Measurements from ENCODE around the gene ASMTL.
"Not testable (repeated sequence)": the region's sequence is repeated elsewhere in the genome, so short reads cannot be mapped to it uniquely, and the experiment has no call there.

Gene ASMTL

DNA sequence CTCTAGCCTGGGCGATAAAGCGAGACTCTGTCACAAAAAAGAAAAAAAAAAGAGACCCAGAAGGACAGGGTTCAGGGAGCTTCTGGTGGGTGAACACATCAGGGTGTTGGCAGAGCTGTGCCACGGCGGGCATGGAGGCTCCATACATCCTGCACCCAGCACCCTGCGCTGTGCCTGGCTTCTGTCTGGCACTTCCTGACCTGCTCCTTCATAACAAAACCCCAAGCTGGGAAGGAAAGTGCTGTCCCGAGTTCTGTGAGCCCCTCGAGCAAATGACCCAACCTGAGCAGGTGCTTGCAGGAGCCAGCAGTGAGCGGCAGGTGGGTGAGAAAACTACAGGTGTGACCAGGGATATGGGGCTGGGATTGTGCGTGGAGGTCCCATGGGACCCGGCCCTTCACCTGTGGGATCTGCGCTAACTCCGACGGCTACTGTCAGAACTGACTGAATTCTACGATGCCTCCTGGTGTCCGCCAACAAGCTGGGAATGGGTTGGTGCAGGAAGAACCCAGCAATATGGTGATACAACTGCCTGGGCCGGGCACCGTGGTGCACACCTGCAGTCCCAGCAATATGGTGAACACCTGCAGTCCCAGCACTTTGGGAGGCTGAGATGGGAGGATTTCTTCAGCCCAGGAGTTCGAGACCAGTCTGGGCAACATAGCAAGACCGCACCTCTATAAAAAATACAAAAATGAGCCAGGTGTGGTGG, 18.9 kb downstream of the ASMTL start:
- no peak for DNase-seq

DNA sequence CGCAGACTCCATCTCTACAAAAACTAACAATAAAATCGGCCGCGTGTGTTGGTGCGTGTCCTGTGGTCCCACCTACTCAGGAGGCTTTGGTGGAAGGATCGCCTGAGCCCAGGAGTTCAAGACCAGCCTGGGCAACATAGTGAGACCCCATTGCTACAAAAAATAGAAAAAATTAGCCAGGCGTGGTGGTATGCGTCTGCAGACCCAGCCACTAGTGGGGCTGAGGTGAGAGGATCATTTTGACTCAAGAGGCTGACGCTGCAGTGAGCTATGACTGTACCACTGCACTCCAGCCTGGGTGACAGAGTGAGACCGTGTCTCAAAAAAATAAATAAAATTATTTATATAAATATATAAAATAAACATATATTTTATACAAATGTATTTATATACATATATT, 22.3 kb downstream of the ASMTL start:
- DNase-seq = no peak

DNA sequence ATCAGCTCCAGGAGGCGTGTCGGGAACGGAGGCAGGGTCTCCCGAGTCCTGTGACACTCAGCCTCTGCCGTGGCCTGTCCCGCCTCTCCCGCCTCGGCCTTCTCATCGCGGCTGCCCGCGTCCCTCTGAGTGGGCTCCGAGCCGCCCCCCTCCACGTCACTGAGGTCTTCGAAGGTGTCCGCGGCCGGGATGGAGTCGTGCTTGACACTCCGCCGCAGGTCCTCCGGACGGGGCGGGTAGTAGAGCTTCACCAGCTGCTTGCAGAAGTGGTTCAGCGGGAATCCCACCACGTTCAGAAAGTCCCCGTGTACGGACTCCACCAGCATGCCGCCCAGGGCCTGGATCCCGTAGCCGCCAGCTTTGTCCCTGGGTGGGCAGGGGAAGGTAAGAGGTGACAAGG, 25.0 kb downstream of the ASMTL start:
- DNase-seq = no peak

DNA sequence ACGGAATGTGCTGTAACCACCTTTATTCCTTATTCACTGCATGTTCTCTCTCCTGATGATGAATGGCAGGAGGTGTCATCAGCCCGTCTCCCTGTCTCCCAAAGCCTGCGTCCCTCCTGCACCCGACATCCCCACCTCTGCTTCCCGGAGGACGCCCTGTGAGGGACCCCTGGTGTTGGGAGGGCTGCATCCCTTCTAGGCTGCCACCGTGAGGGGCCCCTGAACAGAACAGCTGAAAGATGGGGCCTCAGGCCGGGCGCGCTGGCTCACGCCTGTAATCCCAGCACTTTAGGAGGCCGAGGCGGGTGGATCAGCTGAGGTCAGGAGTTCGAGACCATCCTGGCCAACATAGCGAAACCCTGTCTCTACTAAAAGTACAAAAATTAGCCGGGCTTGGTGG, 26.4 kb downstream of the ASMTL start:
- DNase-seq = not testable (repeated sequence)

DNA sequence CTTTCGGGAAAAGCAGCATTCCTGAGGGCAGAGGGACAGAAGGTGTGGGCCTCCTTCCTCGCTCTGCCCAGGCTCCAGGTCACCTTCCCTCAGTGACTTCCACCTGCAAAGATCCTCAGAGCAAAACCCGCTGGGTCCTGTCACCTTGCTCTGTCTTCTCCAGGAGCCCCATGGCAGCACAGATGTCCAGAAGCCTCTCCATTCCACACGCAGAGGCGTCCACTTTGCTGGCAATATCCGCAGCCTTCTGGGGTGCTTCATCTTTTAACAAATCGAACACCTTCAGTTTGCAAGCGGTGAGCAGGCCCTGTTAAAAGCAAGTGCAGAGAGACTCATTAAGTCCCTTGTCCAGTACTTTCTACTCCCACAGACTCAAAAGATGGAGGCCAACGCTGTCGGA, 27.3 kb downstream of the ASMTL start:
- DNase-seq = no peak

DNA sequence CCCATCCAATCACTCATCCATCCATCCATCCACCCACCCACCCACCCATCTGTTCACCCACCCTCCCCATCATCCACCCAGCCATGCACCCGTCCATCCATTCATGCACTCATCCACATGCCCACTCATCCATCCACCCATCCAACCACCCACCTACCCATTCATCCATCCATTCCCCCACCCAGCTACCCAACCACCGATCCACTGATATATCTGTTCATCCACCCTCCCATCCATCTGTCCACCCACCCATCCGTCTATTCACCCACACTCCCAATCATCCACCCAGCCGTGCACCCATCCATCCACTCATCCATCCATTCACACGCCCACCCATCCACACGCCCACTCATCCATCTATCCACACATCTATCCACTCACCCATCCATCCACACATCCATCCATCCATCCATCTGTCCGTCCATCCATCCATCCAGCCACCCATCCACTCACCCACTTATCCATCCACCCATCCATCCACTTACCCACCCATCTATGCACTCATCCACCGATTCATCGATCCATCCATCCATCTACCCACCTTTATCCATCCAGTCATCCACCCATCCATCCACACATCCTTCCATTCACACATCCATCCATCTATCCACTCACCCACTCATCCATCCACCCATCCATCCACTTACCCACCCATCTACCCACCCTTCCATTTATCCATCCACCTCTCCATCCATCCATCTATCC, 28.4 kb downstream of the ASMTL start:
- no peak for DNase-seq

DNA sequence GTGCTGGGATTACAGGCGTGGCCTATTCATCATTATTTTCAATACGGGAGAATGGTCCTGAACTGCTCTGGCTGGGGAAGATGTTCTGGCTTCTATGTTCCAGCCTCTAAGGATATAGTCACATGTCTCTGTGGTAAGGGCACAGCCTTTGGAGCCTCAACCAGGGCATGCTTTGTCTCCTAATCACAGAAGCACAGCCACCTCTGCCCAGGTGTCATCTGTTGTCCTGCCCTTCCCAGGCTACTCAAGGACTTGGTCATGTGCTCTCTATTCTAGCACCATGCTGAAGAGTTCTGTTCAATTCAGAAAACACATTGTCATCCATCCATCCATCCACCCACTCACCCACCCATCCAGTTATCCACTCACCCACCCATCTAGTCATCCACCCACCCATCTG, 29.5 kb downstream of the ASMTL start:
- no peak for DNase-seq

DNA sequence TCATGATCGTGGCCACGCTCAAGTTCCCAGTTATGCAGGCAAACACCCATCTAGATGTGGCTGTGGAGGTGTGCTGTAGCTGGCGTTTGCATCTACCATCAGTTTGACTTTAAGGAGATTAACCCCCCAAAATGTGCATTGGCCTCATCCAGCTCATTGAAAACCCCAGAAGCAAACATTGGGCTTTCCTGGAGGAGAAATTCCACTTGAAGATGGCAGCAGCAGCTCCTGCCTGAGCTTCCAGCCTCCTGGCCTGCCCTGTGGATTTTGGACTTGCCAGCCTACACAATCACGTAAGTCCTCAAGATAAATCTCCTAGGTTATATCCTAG, 30.6 kb downstream of the ASMTL start:
- no peak for DNase-seq

DNA sequence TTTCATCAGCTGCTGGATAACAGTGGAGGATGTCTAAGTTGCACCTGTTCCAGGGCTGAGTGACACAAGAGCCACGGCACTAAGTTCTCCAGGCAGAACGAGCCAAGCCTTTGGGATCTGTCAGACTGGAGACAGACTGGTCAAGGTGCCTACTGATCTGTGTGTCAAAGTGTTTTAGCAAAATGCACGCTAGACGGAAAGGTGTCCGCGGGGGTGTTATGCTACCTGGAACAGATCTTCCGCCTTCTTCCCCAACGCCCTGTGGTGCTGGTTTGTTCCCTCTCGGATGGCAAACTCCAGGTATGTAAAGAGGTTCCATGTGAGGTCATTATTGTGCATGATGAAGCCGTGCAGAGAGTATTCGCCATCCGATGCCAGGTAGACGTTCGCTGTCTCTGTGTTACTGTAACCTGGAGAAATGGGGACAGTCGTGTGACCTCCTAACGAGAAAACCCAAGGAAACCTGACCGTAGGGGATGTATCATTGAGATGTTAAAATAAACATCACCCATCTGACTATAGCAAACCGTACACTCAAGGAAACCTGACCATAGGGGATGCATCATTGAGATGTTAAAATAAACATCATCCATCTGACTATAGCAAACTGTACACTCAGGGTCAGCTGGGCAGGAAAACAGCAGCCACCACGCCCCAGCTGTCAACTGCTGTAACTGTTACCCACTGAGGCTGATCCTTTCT, 31.1 kb downstream of the ASMTL start:
- no peak for DNase-seq

DNA sequence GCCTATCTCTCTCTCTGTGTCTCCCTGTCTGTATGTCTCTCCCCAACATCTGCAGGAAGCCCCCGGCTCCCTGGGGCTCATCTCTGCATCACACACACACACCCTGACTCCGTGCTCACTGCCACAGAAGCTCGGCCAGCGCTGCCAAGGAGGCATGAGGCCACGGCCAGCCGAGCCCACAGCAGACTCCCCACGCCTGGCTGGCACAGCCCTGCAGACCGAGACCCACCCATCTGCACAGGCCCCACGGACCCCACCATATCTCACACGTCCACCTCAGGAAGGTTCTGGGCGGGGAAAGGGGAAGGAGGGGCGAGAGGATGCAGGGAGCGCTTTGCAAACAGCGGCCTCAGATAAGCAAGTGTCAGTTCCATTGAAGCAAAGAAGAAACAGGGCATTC, 32.3 kb downstream of the ASMTL start:
- DNase-seq = no peak

DNA sequence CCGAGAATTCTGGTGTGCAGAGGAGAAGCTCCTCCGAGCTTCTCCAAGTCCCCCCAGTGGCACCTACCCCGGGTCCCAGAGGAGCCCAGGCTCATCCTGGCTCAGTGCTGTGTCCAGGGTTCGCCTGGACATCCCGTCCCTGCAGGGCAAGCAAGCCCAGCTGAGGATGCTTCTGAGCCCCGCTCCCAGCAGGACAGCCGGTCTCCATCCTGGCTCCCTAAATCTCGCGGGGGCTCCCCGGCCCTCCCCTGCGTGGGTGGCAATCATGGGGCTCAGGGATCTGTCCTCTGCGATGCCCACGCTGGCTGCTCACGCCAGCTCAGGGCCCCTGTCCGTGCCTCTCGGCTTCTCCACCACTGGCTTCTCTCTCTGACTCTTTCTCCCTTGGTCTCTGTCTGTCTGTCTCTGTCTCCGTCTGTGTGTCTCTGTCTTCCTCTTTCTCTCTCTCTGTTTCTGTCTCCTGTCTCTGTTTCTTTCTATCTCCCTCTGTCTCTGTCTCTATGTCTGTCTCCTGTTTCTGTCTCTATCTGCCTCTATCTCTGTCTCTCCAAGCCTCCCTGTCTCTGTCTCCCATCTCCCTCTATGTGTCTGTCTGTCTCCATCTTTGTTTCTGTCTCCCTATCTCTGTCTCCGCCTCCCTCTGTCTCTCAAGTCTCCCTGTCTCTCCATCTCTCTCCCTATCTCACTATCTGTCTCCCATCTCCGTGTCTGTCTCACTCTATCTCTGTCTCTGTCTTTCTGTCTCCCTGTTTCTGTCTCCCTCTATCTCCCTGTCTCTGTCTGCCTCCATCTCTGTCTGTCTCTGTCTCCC, 33.0 kb downstream of the ASMTL start:
- DNase-seq = no peak

DNA sequence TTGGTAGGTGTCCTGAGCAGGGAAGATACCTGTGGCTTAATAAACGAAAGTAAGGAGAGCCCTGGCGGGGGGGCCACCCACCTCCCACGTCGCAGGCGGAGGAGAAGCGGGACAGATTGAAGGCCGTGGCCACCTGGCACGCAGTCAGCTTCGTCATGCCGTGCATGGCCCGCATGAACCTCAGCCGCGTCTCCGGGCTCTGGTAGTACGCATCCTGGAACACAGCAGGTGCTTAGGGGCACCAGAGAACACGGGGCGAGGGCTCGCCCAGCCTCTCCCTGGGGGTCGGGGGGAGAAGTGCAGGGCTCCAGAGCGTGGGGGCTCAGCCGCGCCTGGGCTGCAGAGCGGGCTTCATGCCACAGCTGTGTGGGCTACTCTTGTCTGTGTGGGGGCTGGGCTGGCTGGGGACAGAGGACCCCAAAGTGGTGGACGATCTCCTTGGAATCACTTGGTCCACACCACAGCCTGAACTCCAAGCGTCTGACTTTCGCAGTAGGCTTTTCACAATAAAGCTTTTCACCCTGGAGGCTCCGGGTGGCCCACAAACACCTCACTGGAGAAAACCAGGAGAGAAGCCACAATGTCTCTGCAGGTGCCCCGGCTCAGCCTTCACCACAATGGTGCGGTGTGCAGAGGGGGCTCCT, 33.7 kb downstream of the ASMTL start:
- DNase-seq = no peak

DNA sequence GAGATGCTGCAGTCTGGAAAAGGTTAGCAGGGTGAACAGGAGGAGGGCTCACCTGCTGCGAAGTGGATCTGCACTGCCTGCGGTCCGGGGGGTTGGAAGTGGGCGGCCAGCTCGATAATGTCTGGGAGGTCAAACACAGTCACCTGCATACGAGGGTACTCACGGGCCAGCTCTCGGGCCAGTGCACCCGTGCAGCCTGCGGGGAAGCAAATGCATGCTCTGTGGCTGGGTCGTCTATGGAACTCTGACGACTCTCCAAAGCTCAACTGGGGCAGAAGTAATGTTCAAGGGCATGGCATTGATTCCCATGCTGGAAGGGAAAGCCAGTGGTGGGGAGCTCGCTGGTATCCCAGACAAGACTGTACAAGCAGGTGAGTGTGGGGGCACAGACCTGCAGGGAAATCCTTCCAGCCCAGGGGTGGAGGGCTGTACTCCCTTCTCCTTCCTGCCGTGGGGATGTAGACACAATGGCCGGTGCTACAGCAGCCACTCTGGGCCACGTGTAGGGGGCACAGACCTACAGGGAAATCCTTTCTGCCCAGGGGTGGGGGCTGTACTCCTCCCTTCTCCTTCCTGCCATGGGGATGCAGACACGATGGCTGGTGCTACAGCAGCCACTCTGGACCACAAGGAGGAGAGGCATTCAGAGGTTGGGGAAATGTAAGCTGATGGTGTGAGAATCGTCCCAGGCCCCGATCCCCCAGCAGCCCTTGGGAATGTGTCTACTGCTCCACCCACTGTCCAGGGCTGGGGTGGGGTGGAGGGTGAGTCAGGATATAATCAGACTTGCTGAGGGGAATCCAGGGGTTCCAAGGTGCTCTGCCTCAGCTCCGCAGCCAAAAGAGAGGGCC, 34.6 kb downstream of the ASMTL start:
- no peak for DNase-seq

DNA sequence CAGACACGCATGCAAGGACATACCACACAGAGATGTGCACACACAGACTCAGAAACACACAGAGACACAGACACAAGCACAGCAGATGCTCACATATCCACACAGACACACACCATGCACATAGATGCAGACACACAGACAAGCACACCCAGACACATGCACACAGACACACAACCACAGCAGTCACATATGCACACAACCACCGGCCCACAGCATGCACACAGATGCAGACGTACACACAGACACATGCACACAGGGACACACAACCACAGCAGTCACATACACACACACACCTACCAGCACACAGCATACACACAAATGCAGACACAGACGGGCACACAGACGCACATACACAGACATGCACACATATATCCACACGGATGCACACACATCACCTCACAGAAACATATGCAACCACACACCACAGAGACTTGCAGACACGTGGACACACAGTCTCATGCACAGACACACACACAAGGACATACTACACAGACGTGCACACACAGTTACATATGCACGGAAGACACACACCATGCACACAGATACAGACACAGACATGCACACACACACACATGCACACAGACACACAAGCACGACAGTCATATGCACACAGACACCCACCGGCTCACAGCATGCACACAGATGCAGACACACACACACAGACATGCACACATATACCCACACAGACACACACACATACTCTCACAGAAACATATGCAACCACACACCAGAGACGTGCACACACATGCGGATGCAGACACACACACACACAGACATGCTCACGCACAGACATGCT, 35.5 kb downstream of the ASMTL start:
- no peak for DNase-seq

DNA sequence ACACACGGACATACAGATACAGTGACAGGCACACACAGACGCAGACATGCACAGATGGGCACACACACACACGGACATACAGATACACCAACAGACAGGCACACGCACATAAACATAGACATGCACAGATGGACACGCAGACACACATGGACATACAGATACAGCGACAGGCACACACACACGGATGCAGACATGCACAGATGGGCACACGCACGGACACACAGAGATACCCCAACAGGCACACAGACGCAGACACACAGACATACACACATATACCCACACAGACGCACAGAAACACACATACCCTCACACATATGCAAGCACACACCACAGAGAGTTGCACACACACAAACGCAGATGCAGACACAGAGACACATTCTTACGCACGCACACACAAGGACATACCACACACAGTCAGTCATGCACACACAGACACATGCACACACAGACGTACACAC, 36.4 kb downstream of the ASMTL start:
- no peak for DNase-seq

DNA sequence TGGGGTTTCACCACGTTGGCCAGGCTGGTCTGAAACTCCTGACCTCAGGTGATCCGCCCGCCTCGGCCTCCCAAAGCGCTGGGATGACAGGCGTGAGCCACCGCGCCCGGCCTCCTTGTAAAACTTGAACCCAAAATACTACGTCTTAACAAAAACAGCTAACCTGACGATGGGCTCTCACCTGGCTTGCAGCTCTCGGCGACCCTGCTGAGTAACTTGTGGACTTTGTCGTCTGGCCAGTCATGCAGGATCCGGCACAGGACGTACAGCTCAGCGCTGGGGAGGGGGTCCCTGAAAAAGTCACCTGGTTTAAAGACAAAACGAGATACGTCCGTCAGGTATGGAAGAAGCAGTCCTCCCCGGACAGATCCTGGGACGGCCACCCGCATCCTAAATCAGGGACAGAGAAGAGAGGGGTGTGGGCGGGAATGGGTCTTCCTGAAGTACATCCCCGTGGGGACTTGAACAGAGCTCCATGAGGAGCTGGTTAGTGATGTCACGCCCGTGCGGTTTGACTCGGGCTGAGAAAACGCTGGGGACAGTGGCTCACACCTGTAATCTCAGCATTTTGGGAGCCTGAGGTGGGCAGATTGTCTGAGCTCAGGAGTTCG, 40.1 kb downstream of the ASMTL start:
- no peak for DNase-seq

DNA sequence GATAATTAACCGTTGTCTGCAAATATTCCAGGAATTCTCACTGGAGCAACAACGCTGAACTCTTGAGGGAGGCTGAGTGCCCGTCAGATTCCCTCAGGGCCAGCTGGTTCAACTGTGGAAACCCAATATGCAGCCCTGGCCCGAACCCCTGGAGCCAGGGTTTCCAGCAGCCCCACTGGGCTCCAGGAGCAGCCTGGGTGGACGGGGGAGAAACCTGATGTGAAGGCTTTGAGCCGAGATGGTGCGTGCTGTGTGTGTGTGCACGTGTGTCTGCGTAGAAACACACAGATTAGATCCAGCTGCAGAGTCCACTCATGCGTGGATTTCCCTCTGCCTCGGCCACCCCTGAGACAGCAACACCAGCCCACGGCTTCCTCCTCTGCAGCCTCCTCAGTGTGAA, 41.4 kb downstream of the ASMTL start:
- no peak for DNase-seq

DNA sequence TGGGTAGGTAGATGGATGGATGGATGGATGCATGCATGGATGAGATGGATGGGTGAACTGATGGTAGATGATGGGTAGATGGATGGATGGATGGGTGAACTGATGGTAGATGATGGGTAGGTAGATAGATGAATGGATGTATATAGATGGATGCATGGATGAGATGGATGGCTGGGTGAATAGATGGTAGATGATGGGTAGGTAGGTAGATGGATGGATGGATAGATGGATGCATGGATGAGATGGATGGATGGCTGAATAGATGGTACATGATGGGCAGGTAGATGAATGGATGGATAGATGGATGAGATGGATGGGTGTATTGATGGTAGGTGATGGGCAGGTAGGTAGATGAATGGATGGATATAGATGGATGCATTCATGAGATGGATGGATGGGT, 45.7 kb downstream of the ASMTL start:
- no peak for DNase-seq

DNA sequence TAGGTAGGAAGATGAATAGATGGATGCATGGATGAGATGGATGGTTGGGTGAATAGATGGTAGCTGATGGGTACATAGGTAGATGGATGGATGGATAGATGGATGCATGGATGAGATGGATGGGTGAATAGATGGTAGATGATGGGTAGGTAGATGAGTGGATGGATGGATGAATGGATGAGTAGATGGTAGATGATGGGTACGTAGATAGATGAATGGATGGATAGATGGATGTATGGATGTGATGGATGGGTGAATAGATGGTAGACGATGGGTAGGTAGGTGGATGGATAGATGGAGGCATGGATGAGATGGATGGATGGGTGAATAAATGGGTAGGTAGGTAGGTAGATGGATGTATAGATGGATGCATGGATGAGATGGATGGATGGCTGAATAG, 46.9 kb downstream of the ASMTL start:
- not testable (repeated sequence) for DNase-seq

DNA sequence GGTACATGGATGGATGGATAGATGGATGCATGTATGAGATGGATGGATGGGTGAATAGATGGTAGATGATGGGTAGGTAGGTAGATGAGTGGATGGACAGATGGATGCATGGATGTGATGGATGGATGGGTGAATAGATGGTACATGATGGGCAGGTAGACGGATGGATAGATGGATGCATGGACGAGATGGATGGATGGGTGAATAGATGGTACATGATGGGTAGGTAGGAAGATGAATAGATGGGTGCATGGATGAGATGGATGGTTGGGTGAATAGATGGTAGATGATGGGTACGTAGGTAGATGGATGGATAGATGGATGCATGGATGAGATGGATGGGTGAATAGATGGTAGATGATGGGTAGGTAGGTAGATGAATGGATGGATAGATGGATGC, 48.8 kb downstream of the ASMTL start:
- not testable (repeated sequence) for DNase-seq

DNA sequence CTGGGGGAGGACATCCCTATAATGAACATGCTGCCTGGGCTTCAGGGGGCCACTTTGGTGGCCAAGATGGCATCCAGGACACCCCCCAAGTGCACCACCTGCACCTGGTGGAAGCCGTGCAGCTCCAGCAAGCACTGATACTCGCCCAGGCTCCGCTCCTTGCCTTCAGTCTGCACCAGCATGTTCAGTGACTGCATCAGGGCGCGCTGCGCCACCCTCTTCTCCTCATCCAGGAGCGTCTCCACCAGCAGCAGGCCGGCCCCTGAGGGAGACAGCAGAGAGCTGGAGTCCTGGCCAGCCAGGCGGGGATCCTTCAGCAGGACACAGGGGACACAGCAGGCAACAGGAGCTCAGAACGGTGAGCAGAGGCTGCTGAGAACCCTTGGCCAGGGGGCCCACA, 49.5 kb downstream of the ASMTL start:
- no peak for DNase-seq

Data from stimulated activated CD4-positive, alpha-beta T cell treated with anti-CD3 and anti-CD28 coated beads, Interleukin-4, amount 100 ng/mL, for 24 hours (primary cell).